Measurements from ENCODE around the gene DNAH1.

DNA sequence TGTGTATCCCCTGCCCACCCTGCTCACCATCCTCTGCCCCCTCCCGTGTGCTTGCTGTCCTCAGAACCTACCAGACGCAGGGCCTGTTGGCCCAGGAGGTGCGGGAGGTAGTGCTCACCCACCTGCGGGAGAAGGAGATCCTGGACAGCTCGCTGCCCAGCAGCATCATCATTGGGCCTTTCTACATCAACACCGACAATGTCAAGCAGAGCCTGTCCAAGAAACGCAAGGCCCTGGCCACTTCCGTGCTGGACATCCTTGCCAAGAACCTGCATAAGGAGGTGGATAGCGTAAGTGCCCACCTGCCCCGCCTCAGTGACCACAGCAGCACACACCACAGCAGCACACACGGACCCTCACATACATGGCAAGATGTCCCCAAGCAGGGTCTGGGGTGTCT is 33.0 kb downstream of the DNAH1 start:
- TF ChIP-seq, protein P1, sequence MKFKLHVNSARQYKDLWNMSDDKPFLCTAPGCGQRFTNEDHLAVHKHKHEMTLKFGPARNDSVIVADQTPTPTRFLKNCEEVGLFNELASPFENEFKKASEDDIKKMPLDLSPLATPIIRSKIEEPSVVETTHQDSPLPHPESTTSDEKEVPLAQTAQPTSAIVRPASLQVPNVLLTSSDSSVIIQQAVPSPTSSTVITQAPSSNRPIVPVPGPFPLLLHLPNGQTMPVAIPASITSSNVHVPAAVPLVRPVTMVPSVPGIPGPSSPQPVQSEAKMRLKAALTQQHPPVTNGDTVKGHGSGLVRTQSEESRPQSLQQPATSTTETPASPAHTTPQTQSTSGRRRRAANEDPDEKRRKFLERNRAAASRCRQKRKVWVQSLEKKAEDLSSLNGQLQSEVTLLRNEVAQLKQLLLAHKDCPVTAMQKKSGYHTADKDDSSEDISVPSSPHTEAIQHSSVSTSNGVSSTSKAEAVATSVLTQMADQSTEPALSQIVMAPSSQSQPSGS (CRISPR knock-in tag; IDR thresholded peaks at IDR 0.05), result no peak
- TF ChIP-seq, protein P2, sequence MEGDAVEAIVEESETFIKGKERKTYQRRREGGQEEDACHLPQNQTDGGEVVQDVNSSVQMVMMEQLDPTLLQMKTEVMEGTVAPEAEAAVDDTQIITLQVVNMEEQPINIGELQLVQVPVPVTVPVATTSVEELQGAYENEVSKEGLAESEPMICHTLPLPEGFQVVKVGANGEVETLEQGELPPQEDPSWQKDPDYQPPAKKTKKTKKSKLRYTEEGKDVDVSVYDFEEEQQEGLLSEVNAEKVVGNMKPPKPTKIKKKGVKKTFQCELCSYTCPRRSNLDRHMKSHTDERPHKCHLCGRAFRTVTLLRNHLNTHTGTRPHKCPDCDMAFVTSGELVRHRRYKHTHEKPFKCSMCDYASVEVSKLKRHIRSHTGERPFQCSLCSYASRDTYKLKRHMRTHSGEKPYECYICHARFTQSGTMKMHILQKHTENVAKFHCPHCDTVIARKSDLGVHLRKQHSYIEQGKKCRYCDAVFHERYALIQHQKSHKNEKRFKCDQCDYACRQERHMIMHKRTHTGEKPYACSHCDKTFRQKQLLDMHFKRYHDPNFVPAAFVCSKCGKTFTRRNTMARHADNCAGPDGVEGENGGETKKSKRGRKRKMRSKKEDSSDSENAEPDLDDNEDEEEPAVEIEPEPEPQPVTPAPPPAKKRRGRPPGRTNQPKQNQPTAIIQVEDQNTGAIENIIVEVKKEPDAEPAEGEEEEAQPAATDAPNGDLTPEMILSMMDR (CRISPR knock-in tag; IDR thresholded peaks at IDR 0.05), result no peak
- TF ChIP-seq ZNF549 (CRISPR knock-in tag; IDR thresholded peaks at IDR 0.05) (no peak), HOXA7 (CRISPR knock-in tag; IDR thresholded peaks at IDR 0.05) (no peak), ZNF720 (CRISPR knock-in tag; IDR thresholded peaks at IDR 0.05) (no peak)
- TF ChIP-seq, protein P3, sequence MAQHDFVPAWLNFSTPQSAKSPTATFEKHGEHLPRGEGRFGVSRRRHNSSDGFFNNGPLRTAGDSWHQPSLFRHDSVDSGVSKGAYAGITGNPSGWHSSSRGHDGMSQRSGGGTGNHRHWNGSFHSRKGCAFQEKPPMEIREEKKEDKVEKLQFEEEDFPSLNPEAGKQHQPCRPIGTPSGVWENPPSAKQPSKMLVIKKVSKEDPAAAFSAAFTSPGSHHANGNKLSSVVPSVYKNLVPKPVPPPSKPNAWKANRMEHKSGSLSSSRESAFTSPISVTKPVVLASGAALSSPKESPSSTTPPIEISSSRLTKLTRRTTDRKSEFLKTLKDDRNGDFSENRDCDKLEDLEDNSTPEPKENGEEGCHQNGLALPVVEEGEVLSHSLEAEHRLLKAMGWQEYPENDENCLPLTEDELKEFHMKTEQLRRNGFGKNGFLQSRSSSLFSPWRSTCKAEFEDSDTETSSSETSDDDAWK (CRISPR knock-in tag; IDR thresholded peaks at IDR 0.05), result no peak
